ENCODE results near the gene RIOX2.

The RIOX2 gene

DNA sequence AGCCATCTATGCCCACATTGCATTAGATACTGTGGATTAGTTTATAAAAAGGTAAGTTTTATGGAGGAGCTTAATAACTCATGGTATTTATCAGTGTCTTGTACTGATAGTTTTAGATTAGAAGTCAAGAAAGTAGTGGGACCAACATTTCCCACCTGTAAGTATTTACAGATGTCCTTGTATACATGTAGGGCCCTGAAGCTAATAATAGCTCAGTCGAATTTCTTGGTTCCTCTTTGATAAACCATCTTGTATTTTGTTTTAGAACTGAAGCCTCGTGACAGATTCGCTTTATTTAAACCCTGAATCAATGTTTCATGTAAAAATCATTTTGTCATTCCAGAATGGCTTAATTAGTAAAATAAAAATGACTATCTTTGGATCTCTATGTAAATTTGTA, 77.0 kb downstream of the RIOX2 start:
- no peak for FAIRE-seq
- TF ChIP-seq, protein P1, sequence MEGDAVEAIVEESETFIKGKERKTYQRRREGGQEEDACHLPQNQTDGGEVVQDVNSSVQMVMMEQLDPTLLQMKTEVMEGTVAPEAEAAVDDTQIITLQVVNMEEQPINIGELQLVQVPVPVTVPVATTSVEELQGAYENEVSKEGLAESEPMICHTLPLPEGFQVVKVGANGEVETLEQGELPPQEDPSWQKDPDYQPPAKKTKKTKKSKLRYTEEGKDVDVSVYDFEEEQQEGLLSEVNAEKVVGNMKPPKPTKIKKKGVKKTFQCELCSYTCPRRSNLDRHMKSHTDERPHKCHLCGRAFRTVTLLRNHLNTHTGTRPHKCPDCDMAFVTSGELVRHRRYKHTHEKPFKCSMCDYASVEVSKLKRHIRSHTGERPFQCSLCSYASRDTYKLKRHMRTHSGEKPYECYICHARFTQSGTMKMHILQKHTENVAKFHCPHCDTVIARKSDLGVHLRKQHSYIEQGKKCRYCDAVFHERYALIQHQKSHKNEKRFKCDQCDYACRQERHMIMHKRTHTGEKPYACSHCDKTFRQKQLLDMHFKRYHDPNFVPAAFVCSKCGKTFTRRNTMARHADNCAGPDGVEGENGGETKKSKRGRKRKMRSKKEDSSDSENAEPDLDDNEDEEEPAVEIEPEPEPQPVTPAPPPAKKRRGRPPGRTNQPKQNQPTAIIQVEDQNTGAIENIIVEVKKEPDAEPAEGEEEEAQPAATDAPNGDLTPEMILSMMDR (IDR thresholded peaks at IDR 0.05; ENCODE audit: insufficient read depth, missing control alignments), result no peak
- DNase-seq (ENCODE audit: insufficient read length, low spot score), result no peak

DNA sequence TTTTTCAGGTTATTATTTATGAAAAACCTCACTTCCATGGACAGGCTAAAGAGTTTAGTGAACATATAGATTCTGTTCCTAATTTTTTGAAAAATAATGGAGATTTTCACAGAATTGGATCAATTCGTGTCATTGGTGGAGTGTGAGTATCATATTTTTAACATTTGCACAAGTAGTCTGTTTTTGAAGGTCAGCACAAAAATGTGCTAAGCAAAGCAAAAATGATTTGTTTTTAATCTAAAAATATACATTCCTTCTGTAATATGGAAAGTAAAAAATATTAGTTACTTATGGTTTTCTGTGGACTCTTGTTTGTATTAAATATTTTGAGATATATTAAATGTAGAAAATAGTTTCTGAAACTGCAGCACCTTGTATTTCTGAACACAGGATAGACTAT, 79.4 kb downstream of the RIOX2 start:
- FAIRE-seq (no peak), DNase-seq (ENCODE audit: insufficient read length, low spot score) (no peak)
- TF ChIP-seq, protein P1 (IDR thresholded peaks at IDR 0.05; ENCODE audit: insufficient read depth, missing control alignments), result no peak
